Stimulated activated CD4-positive, alpha-beta T cell treated with anti-CD3 and anti-CD28 coated beads, TNF-alpha, amount 100 ng/mL, for 48 hours (primary cell): ENCODE results near the gene ARHGAP10.

ENCODE experiments used
- DNase-seq, 3 donors: peaks; one replicate each; pipeline ENCODE4 v3.0.0-alpha.2; 2020; ENCODE audit warnings: low read depth in 3 of 3

ARHGAP10 gene

DNA sequence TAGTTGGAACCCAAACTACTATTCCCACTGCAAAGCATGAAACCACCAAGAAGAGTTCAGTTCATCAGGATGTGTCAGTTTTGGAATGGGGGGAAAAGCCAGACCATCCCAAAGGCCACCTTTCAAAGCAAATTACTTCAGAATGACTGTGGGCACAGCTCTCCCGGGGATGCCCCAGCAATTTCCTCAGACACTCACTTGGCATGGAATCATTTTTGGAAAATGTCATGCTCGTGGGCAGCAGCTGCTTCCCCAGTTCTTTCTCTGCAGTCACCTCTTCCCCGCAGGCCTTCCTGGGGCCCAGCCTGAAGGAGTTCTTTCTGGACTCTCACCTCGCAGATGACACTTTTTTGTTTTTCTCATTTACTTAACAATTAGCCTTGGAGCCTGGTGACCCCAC lies 360.0 kb downstream of the ARHGAP10 start:
- DNase-seq: no peak

GRCh38 chr4:148092316-148093014 lies 360.6 kb downstream of the ARHGAP10 start:
- DNase-seq: no peak

DNA sequence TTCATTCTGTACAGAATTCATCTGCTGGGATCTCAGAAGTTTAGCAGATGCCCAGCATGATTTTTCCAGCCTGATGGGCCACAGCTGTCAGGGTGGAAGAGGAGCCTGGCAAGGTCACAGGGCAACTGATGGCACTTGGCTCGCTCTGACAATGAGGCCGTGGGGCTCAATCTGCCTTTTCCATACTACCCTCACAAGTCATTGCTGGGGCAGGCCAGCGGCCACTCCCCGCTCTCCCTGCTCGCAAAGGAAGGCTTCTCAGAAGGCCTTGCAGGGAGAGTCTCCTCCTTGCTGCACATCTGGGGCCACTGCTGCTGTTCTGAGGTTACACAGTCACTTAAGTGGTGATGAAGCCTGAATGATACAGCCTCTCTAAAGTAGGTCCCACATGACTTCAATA lies 361.2 kb downstream of the ARHGAP10 start:
- DNase-seq: no peak

DNA sequence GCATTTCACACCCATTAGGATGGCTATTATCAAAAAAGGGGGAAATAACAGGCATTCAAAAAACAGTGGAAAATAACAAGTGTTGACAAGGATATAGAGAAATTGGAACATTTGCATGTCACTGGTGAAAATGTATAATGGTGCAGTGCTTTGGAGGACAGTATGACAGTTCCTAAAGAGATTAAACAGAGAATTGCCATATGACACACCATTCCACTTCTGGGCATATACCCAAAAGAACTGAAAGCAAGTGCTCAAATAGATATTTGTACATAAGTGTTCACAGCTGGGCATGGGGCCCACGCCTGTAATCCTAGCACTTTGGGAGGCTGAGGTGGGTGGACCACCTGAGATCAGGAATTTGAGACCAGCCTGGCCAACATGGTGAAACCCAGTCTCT lies 362.3 kb downstream of the ARHGAP10 start:
- no peak for DNase-seq

- DNase-seq: no peak
These were observed 363.5 kb downstream of the ARHGAP10 start for GRCh38 chr4:148095346-148095923.

GRCh38 chr4:148097801-148098200 lies 365.9 kb downstream of the ARHGAP10 start:
- no peak for DNase-seq

- DNase-seq: no peak
These were observed 369.3 kb downstream of the ARHGAP10 start for GRCh38 chr4:148101235-148101634.

DNA sequence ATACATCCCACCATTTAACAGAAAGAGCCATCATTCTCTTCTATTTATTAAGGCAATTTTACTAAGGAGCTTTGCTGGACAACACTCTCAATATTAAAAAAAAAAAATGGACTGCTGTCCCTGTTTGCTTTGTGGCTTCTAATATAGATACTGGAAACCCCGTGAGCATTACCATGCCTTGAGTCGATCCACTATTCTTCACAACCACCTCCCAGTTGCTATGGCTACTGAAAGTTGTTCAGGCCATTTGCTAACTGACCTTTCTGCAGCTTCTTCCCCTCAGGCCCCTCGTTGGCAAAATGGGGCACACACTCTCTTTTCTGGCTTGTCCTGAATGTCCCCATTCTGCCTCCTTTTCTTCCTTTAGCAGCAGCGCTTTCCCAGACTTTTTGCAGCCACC lies 369.9 kb downstream of the ARHGAP10 start:
- no peak for DNase-seq

DNA sequence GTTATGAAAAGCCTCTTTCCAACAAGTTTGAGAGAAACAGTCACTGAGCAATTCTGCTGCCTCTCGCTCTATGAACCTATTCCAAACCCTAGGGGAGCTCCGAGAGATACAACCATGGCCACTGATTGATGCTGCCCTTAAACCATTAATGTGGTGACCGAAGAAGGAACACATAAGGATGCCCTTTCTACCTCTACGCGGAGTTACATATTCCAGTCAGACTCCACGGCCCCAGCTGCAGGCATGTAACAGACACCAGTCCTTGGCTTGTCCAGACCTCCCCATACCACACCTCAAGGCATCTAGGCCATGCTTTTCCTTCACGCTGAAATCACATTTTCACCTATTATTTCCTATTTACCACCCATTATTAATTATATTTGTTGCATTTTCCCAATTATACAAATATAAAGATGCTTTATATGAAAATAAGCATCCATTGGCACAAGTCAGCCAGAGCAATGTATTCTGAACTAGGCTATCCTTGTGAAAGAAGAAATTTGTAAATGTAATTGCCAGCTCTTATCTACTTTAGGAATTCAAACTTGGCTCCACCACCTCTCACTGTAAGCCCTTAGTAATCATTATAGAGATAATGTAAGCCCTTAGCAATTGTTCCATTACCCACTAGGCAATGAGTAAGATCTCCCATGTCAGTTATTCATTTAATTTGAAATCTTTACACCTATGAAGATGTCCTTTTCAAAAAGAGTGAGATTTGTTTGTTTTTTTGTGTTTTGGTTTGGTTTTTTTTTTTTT lies 371.9 kb downstream of the ARHGAP10 start:
- no peak for DNase-seq

DNA sequence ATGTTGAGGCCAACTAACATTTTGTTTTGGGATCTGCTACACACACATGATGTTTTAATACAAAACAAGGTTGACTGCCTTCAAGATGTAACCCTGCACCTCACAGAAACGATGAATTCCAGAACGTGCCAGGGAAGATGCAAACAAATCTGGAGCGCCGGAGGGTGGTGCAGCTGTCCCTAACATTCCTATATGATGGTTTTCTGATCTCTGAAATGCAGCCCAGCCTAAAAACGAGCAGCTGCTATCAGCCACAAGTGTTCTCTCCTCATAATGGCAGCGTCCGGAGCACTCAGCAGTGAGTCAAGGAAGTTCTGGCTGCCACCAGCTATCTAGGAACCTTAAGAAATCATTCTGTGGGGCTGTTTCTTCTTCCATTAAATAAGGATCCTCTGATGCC lies 376.9 kb downstream of the ARHGAP10 start:
- DNase-seq: no peak

DNA sequence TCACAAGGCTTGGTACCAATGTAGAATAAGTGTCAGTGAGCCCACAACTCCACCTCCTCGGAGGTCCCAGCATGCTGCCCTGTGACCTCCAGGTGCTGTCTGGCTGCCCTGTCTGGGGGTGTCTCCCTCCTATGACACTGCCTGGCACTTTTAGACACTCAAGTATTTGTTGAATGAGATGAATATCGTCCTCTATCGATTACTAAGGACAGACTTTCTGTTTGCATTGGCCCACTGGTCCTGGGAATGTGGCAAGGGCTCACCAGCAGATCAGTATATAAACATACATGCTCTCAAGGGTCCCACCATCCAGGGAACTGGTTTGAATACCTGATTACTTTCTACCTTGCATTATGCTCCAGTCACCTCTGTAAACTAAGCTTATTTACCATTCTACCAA lies 377.3 kb downstream of the ARHGAP10 start:
- no peak for DNase-seq

DNA sequence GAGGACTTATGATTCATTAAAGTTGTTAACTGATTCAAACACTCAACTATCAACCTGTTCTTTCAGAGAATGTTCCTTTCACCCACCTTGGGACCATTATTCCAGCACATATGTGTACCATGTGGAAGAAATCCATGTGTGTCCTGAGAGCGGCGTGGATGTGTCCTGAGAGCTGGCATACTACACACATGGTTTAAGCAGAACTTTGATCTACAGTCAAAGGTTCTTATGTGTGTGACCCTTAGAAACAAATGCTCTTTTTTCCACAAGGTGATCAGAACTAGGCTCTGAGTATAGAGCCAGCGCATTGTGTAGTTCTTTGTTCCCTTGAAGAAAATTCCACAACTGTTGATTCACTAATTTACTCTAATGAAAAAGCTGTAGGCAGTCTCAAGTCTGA lies 378.3 kb downstream of the ARHGAP10 start:
- no peak for DNase-seq

DNA sequence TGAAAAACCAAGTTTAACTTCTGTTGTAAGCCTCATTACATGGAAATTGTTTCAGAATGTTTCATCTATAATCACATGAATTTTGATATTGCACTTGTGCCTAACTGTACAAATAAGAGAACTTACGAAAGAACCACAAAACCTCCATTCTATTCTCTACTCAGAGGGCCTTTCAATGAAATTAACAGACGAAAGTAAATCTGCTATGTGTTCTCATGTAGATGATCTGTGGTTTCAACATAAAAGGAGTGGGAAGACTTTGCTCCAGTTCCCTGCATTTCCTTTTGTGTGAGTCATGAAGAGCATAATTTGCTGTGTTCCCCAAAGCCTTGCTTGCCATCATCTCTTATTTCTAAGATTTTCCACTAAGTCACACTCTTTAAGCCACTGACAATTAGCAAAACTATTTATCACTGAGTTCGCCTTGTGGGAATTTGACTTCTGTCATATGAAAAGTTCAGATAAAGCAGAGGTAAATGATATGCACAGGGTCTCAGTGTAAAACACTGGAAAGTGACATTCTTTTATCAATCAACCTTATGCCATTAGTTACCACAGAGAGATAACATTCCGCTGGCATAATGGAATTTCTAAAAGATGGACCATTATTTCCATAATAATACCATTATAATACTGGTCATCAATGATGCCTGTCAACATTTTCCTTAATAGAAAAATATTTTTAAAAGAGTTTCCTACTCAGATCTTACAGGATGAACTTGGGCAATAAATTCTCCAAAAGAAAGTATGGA lies 380.5 kb downstream of the ARHGAP10 start:
- no peak for DNase-seq

GRCh38 chr4:148114436-148114835 lies 382.5 kb downstream of the ARHGAP10 start:
- DNase-seq: no peak

DNA sequence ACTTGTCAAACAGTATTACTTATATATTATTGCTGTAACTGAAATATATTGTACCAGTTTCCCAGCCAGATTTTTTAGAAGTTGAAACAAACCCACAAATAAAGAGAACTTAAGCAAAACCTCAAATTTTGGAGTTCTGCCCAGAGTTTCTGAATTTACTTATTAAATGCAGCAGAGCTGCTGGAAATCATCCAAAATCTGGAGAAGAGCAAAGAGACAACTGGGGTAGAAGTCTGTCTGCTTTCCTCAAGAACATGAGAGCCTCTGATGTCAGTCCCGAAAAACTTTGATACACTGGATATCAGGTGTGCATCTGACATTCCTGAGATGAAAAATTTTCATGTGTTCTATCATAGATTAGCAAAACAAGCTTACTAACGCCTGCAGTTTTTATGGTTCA lies 384.4 kb downstream of the ARHGAP10 start:
- DNase-seq: no peak

- no peak for DNase-seq
These were observed 385.1 kb downstream of the ARHGAP10 start for GRCh38 chr4:148116969-148117368.

- no peak for DNase-seq
These were observed 386.3 kb downstream of the ARHGAP10 start for GRCh38 chr4:148118179-148118578.

DNA sequence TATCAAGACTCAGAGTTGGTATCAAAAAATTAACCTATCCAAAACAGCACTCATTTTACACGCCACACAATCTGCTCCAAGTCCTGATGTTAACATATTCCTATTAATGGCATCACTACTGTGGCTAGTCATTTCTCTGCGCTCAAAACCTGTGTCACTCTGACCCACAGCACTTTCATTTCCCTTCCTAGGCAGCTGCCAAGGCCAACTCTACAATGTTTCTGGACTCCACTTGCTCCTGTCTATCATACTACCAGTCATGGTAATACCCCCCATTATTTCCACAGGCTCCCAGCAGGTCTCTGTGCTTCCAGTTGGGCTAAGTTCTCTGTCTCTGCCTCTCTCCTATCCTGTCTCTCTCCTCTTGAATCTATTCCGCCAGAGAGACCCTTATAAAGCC lies 386.7 kb downstream of the ARHGAP10 start:
- no peak for DNase-seq

GRCh38 chr4:148120216-148120615 lies 388.3 kb downstream of the ARHGAP10 start:
- DNase-seq: no peak
